Measurements from ENCODE around the gene RPL37. TPM values are rescaled to one million over a fixed set of nuclear protein-coding genes. Genes with fewer than 3 reads are reported as not detected.
"Not testable (repeated sequence)": the region's sequence is repeated elsewhere in the genome, so short reads cannot be mapped to it uniquely, and the experiment has no call there.

RPL37 gene
- total RNA-seq, result 100 to 1,000 TPM in 4 of 6 experiments, 10 to 100 TPM in 2; 36.5 to 472 (median 400) TPM
- long read RNA-seq, full-length matches to known transcripts, result 133 of 158 reads
- long read RNA-seq, partial matches to known transcripts, result 17 of 158 reads
- long read RNA-seq, other reads (novel, unspliced or antisense), result 8 of 158 reads

DNA sequence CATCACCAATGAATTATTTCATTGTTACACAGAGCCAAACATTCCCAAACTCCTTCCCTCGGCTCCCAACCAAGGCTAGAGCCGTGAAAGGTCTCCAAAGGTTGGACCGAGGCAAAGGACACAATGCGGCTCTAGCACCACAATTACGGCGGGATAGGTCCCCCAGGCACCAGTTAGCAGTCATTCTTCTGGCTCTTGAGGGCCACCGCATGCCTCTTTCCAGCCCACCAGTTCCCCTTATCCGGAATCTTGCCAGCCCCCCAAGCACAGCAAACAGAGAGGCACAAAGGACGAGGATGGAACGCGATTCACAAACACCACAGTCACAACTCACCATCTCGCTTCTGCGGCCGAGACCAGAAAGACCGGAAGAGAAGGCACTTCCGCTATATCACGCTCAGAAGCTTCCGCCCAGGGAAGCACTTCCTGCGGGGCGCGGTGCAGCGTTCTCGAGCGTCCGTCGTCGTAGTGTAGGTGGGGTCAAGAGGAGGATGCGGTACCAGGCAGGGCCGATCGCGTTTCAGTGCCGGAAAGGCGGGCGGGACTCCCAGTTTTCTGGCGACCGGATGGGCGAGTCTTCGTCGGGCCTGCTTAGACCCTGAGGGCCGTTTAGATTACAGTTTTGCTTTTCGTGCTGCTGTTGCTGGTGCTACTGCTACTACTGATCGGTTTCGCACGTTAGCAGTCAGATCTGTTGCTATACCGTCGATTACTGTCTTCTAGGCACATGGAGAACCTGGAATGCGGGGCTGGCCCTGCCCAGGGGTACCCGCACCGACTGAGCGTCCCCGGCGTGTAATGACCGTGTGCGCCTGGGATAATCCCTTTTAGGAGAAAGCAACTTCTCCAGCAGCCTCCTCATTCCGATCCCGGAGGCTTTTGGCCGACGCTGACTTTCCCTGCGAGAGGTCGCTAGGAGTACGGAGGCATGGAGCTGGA lies at the start of gene RPL37:
Gene RPL37, minus strand, starts transcription at position 374 of the 939 bp plus-strand sequence. Its CDS starts 37 bp downstream, at position 337.
- 7% methylated on average over 15 of the region's 61 CpGs for whole genome bisulfite sequencing (ENCODE audit: insufficient coverage, low coverage, low lambda C conversion rate, missing lambda C conversion rate)
- Histone ChIP-seq H3K4me1 (peaks cover 0 to 16% (median 5%) of the 10 kb centered on the region in 4 donors), H3K9me3 (no peaks in the 10 kb centered on the region), H3K27ac (peak within 1 kb of the TSS; percentile 75 to 93 (median 83)), H3K27me3 (no peaks in the 10 kb centered on the region), H3K36me3 (peaks cover 14 to 39% (median 29%) of the 10 kb centered on the region in 4 donors), H3K4me3 (peak within 1 kb of the TSS; percentile 71 to 93 (median 77))
- peak; percentile 96 to 97 (median 97) for DNase-seq
- peak; percentile 98 to 100 (median 99) for ATAC-seq
- TF ChIP-seq, protein P1, sequence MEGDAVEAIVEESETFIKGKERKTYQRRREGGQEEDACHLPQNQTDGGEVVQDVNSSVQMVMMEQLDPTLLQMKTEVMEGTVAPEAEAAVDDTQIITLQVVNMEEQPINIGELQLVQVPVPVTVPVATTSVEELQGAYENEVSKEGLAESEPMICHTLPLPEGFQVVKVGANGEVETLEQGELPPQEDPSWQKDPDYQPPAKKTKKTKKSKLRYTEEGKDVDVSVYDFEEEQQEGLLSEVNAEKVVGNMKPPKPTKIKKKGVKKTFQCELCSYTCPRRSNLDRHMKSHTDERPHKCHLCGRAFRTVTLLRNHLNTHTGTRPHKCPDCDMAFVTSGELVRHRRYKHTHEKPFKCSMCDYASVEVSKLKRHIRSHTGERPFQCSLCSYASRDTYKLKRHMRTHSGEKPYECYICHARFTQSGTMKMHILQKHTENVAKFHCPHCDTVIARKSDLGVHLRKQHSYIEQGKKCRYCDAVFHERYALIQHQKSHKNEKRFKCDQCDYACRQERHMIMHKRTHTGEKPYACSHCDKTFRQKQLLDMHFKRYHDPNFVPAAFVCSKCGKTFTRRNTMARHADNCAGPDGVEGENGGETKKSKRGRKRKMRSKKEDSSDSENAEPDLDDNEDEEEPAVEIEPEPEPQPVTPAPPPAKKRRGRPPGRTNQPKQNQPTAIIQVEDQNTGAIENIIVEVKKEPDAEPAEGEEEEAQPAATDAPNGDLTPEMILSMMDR (IDR thresholded peaks at IDR 0.05), result peak in 1 of 4 donors; percentile 4
- TF ChIP-seq POLR2A (IDR thresholded peaks at IDR 0.05), result peak; percentile 88
- intact Hi-C loops (cut with DNase I), result loop anchor here in 1 of 2 donors (5.0 kb wide), 1 partner anchor 78 kb away; the partner anchor contains the start of gene TTC33

DNA sequence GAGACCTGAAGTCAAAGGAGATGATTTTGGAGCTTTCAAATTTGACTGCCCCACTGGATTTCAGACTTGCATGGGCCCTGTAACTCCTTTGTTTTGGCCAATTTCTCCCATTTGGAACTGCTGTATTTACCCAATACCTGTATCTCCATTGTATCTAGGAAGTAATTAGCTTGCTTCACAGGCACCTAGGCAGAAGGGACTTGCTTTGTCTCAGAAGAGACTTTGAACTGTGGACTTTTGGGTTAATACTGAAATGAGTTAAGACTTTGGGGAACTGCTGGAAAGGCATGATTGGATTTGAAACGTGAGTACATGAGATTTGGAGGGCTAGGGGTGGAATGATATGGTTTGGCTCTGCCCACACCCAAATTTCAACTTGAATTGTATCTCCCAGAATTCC lies 48.0 kb upstream of the RPL37 start:
- H3K27ac ChIP-seq; intact Hi-C loops (cut with DNase I); H3K4me1 ChIP-seq; H3K9me3 ChIP-seq; DNase-seq; H3K4me3 ChIP-seq; H3K27me3 ChIP-seq; H3K36me3 ChIP-seq: not testable (repeated sequence)
- peak in 1 of 4 donors; percentile 30 for ATAC-seq
- 23% methylated on average over 1 of the region's 1 CpG for WGBS (ENCODE audit: insufficient coverage, low coverage, low lambda C conversion rate, missing lambda C conversion rate)

DNA sequence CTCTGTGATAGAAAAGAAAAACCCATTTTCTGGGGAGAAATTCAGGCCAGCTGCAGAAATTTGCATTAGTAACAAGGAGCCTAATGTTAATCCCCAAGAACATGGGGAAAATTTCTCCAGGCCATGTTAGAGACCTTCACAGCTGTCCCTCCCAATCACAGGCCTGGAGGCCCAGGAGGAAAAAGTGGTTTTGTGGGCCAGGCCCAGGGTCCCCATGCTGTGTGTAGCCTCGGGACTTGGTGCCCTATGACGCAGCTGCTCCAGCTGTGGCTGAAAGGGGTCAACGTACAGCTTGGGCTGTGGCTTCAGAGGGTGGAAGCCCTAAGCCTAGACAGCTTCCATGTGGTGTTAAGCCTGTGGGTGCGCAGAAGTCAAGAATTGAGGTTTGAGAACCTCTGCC lies 47.3 kb upstream of the RPL37 start:
- intact Hi-C loops (cut with DNase I), result no loop called here
- ATAC-seq, result no peak
- H3K36me3 ChIP-seq, result no peaks in the 10 kb centered on the region
- WGBS (ENCODE audit: insufficient coverage, low coverage, low lambda C conversion rate, missing lambda C conversion rate), result 80% methylated on average over 1 of the region's 4 CpGs
- no peak overlapping the region for H3K27ac ChIP-seq
- H3K9me3 ChIP-seq, result no peaks in the 10 kb centered on the region
- H3K4me1 ChIP-seq, result no peaks in the 10 kb centered on the region
- no peak overlapping the region for H3K4me3 ChIP-seq
- DNase-seq, result no peak
- H3K27me3 ChIP-seq, result no peaks in the 10 kb centered on the region
- TF ChIP-seq, protein P1 (IDR thresholded peaks at IDR 0.05), result no peak
- TF ChIP-seq POLR2A (IDR thresholded peaks at IDR 0.05), result no peak

DNA sequence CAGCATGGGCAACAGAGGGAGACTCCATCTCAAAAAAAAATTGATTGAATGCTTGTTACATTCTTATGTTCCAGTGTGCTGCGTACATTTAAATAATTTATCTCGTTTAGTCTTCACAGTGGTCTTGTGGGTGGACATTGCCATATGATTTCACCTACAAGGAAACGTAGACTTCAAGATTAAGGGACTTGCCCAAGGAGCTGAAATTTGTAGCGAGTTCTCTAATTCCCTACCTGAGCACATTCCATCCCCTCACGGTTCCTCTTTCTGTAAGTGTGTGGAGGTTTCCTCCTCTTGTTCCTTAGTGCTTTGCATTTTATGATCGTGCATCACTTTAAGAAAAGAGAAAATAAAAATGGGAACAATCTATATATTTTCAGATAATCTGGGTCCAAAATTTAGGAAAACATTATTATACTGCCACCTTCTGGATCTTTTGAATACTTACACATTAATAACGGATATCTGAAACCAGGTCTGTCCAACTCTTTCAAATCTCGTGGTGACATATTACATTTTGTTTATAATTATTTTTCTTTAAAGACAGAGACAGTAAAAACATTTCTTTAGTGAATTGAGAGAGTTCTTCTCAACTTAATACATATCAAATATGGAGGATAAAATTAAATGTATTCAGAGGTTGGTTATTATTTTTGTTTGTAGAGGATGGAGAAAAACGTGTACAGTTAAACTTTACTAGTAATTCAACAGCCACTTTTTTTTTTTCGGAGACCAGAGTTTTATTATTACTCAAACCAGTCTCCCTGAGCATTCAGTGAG lies 44.3 kb upstream of the RPL37 start:
- Histone ChIP-seq H3K4me1 (no peaks in the 10 kb centered on the region), H3K36me3 (no peaks in the 10 kb centered on the region), H3K27me3 (no peaks in the 10 kb centered on the region), H3K4me3 (no peak overlapping the region), H3K9me3 (no peaks in the 10 kb centered on the region), H3K27ac (no peak overlapping the region)
- intact Hi-C loops (cut with DNase I), result no loop called here
- 20% methylated on average over 10 of the region's 10 CpGs for WGBS (ENCODE audit: insufficient coverage, low coverage, low lambda C conversion rate, missing lambda C conversion rate)
- ATAC-seq, result peak; percentile 57 to 80 (median 72)
- no peak for TF ChIP-seq POLR2A (IDR thresholded peaks at IDR 0.05)
- TF ChIP-seq, protein P1 (IDR thresholded peaks at IDR 0.05), result peak; percentile 60 to 63 (median 62)
- DNase-seq, result no peak

Measured in right lobe of liver (tissue), 6 donors.